WI38 (cell line): ENCODE measurements around the gene DUSP14.

ENCODE experiments used
- H3K4me3 ChIP-seq: 2 replicates; pipeline ENCODE4 v1.5.1; 2011; ENCODE audit warnings: low read depth, mild to moderate bottlenecking, control low read depth, low read length
- TF ChIP-seq, protein P1 (sequence below): IDR thresholded peaks from 2 replicates; pipeline ENCODE4 v1.5.1; 2012; ENCODE audit warnings: low read depth, mild to moderate bottlenecking, control low read depth, low read length

The DUSP14 gene

DNA sequence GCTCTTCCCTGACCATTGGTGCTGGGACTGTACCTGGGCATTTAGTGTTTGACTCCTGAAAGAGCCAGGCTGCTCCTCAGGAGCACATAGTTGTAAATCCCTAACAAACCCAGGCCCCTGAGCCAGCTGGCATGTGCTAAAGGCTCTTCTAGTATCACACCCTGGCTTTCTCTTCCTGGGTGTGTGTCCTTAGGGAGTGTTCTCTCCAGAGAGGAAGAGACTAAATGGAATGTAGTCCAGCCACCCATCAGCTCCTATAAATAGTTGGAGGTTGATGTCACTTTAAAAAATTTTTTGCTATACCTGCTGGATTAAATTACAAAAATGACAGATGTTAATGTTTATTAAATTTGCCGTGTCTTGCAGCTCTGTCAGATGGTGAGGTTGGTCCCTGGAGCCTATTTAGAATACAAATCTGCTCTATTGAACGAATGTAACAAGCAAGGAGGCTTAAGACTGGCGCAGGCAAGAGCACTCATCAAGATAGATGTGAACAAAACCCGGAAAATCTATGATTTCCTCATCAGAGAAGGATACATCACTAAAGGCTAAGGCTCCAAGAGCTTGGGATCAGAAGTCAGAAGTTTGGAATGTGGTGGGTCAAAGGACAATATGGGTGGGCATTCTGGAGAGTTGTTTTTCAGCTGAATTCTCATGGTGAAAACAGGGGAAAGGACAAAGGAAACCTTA is 13.1 kb upstream of the DUSP14 start:
- no peak overlapping the region for H3K4me3 ChIP-seq
- TF ChIP-seq, protein P1, sequence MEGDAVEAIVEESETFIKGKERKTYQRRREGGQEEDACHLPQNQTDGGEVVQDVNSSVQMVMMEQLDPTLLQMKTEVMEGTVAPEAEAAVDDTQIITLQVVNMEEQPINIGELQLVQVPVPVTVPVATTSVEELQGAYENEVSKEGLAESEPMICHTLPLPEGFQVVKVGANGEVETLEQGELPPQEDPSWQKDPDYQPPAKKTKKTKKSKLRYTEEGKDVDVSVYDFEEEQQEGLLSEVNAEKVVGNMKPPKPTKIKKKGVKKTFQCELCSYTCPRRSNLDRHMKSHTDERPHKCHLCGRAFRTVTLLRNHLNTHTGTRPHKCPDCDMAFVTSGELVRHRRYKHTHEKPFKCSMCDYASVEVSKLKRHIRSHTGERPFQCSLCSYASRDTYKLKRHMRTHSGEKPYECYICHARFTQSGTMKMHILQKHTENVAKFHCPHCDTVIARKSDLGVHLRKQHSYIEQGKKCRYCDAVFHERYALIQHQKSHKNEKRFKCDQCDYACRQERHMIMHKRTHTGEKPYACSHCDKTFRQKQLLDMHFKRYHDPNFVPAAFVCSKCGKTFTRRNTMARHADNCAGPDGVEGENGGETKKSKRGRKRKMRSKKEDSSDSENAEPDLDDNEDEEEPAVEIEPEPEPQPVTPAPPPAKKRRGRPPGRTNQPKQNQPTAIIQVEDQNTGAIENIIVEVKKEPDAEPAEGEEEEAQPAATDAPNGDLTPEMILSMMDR, result no peak

DNA sequence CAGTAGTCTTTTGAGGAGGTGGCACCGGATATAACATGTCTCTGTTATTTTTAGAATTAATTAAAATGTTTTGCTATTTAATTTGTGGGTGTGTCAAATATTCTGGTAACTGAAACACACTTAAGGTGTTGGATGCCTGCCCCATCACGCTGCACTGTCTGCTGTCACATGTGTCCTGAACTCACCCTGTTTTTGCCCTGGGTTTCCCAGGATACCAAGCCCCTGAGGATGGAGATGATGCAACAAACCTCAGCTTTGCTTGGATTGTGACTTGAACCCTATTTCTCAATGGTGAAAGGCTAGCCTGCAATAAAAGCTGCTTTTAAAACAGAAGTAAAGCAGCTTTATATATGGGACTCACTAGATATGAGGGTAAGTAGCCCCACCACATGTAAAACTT is 11.5 kb upstream of the DUSP14 start:
- H3K4me3 ChIP-seq, result no peak overlapping the region
- TF ChIP-seq, protein P1, result no peak

DNA sequence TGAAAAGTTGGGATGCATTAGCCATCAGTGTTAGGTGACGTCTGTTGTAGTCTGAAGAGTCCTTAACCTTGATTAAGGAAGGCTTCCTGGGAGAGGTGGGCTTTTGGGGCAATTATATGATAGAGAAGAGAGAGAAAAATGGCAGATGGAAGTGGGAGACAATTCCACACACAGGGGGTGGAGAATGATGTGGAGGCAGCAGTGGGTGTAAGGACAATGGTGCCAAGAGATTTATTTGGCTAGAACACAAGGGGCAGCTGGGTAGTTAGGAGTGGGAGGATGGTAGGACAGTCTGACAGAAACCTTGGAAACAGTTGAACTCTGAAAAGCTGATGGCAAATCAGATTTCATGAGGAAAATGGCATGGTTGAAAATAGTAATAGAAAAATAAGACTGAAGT is 10.7 kb upstream of the DUSP14 start:
- TF ChIP-seq, protein P1, result no peak
- no peak overlapping the region for H3K4me3 ChIP-seq

DNA sequence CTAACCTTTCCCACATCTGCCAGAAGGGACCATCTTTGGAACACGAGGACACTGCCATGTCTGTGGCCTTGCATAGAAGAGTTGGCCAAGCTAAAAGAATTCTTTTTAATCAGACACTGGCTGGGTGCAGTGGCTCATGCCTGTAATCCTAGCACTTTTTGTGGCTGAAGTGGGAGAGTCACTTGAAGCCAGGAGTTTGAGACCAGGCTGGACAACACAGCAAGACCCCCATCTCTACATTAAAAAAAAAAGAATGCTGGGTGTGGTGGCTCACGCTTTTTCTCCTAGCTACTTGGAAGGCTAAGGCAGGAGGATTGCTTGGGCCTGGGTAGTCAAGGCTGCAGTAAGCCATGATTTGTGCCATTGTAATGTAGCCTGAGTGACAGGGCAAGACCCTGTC is 9.3 kb upstream of the DUSP14 start:
- H3K4me3 ChIP-seq, result no peak overlapping the region
- TF ChIP-seq, protein P1, result no peak

DNA sequence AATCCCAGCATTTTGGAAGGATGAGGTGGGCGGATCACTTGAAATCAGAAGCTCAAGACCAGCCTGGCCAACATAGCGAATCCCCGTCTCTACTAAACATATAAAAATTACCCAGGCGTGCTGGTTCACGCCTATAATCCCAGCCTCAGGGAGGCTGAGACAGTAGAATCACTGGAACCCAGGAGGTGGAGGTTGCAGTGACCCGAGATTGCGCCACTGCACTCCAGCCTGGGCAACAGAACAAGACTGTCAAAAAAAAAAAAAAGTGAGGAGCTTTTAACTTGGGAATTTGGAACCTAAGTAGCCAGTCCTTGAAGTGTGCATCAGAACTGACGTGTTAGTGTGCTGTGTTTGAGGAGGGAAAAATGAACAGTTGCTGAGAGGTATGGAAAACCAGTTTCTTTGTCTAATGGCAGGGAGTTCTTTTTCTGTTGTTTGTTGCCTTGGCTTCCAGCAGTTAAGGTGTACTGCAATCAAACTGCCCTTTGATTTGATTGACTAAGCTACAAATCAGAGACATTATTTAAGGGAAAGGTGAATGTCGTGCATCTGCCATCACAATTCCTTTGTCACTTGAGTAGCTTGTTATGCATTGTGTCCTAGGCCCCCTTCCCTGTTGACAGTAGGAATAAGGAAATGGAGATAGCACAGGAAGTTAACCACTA is 8.6 kb upstream of the DUSP14 start:
- no peak overlapping the region for H3K4me3 ChIP-seq
- TF ChIP-seq, protein P1, result no peak

DNA sequence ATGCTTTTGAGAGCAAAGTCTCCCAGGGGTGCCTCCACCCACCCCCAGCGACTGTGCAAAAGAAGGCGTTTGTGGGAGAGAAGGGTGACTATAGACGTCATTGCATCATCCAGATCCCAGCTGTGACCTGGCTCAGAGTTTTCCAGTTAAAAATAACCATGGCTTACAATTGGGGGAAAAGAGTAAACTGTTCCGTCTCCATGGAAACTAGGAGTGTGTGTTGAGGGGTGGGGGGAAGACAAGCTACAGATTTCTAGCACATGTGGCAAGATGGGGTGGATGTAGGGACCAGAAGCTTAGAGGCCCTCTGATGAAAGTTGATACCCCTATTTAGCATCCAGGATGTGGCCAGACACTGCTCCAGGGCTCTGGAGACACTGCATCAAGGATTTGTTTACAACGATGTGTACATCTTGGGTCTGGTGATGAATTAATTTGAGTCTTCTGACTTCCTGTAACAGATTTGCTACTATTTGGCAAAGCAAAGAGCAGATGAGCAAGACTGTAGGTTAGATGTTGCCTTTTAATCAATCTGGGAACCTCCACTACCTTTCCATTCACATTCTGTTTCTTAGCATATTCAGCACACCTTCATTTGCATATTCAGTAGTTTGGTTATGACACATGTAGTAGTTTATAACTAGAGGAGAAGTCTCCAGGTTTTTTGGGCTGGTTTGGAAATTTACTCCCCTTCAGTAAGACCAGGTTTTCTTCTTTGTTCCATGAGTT is 6.2 kb upstream of the DUSP14 start:
- TF ChIP-seq, protein P1, result no peak
- no peak overlapping the region for H3K4me3 ChIP-seq
